AG10803 (cell line): ENCODE measurements around the gene ANKRD33B.

Experiments
- DNase-seq: peaks from one replicate; pipeline ENCODE4 v3.0.0; 2010; ENCODE audit warnings: low read depth
- H3K4me3 ChIP-seq: 2 replicates; pipeline ENCODE4 v1.5.1; 2011; ENCODE audit warnings: mild to moderate bottlenecking, low read length, control low read depth
- TF ChIP-seq, protein P1 (sequence below): conservative IDR thresholded peaks from 2 replicates; pipeline ENCODE4 v1.5.1; 2011; ENCODE audit warnings: mild to moderate bottlenecking, low read length, control low read depth, inconsistent platforms

Gene ANKRD33B

DNA sequence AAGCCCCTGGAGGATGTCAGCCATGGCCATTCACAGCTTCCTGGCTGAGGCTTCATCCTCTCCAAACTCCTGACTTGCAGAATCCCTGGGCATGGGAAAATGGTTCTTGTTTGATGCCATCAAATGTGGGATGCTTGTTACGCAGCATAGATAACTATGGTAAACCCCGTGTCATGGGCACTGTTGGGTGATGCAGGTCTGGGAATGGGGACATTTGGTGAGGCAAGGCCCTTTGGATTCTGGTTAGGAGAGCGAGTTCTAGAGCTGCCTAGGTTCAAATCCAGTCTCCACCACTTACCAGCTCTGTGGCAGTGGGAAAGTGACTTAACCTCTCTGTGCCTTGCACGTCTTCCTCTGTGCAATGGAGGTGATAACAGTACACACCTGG lies 41.7 kb upstream of the ANKRD33B start:
- DNase-seq, result no peak
- TF ChIP-seq, protein P1, sequence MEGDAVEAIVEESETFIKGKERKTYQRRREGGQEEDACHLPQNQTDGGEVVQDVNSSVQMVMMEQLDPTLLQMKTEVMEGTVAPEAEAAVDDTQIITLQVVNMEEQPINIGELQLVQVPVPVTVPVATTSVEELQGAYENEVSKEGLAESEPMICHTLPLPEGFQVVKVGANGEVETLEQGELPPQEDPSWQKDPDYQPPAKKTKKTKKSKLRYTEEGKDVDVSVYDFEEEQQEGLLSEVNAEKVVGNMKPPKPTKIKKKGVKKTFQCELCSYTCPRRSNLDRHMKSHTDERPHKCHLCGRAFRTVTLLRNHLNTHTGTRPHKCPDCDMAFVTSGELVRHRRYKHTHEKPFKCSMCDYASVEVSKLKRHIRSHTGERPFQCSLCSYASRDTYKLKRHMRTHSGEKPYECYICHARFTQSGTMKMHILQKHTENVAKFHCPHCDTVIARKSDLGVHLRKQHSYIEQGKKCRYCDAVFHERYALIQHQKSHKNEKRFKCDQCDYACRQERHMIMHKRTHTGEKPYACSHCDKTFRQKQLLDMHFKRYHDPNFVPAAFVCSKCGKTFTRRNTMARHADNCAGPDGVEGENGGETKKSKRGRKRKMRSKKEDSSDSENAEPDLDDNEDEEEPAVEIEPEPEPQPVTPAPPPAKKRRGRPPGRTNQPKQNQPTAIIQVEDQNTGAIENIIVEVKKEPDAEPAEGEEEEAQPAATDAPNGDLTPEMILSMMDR, result no peak
- H3K4me3 ChIP-seq, result no peak overlapping the region

DNA sequence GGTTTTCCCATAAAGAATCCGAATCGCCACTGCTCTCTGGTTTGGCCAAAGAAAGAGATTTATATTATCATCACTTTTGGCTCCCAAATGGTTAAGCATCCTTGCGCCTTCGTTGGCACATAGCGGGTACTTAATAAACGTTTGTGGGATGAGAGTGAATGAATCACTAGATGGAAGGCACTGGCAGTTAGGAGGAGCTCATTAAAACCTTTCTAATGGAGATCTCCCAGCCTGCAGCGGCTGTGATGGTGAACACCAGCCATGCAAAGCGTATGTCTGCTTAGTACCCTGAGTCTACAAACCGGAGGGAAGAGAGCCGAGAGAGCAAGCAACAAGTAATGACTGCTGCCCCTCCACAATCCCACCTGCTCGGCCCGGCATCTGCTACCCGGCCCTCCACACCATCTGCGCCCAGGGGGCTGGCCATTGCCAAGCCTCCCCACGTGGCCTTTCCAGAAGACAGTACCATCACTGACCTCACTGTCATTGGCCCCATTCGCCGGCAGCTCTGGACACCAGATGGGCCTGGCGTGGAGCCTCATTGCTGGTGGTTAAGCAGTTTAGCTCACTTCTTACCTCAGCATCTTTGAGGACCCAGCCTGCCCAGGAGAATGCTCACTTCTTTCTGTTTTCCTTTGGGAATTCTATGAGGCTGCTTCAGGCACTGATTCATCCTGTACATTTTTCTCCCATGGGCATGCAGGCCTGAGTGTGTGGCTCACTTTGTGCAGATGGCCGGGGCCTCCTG lies 39.3 kb upstream of the ANKRD33B start:
- peak; percentile 100 for DNase-seq
- TF ChIP-seq, protein P1, result no peak
- peak overlapping the region; percentile 16 for H3K4me3 ChIP-seq

DNA sequence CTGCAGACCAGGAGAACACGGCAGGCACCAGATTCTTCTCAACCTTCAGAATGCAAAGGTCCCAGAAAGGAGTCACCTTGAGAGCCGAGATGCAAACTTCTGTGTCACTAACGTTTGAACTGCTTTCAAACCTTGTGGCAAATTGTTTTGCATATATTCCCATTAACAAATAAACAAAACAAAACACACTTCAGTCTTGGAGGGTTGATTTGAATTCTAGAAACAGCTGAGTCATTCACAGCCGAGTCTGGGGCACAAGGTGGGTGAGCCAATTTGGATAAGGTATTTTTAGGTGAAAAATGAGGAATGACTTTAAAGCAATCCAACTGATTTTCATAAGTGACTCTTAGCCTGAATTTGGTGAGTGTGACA lies 38.8 kb upstream of the ANKRD33B start:
- DNase-seq, result no peak
- TF ChIP-seq, protein P1, result no peak; the same call in 1 of the 2 replicates
- H3K4me3 ChIP-seq, result no peak overlapping the region

DNA sequence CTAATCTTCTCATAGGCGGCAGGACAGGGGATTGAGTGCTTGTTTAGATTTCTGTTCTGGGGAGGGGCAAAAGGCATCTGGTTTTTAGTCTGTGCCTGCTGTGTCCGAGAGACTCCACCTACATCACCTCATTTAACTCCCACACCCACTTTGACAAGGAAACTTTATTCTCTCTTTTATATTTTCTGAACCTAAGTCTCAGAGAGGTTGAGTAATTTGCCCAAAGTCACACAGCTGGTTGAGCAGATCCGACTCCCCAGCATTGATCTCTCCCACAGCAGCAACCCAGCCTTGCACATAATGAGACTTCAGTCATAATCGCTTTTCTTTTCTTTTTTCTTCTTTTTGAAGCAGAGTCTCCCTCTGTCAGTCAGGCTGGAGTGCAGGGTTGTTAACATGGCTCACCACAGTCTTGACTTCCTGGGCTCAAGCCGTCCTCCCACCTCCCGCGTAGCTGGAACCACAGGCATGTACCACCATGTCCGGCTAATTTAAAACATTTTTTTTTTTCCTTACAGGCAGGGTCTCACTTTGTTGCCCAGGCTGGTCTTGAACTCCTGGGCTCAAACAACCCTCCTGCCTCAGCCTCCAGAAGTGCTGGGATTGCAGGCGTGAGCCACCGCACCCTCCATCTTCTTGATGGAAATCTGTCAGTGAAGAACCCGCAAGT lies 36.5 kb upstream of the ANKRD33B start:
- DNase-seq, result peak; percentile 89
- TF ChIP-seq, protein P1, result no peak
- peak overlapping the region; percentile 34 for H3K4me3 ChIP-seq

DNA sequence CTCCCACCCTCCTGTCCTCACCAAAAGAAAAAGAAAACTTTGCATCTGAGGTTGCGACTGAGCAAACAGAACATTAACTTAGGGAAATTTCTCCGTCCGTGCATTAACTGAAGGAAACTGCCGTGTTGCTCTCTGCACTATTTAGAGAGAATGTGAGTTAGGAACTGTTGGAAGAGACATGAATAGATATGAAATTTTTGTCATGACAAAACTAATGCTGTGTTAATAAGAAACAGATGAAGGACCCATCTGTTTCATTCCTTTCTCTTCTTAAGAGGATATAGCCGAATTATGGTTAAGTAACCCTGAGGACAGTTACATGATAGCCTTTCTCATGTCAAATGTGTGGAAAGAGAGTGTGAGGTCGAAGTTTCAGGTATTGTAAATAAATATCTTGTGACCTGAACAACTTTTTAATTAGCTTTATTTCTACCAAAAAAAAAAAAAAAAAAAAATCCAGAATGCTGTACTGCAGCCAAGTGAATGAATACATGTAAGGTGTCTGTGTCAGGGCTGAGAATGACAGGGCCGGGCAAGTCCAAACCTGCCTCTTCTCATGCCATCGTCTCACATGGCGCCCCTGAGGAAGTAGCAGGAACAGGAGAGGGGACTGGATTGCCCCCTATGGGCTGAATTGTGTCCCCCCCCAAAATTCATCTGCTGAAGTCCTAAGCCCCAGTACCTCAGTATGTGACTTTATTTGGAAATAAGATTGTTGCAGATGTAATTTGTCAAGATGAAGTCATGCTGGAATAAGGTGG lies 35.6 kb upstream of the ANKRD33B start:
- peak; percentile 94 for DNase-seq
- peak overlapping the region; percentile 34 for H3K4me3 ChIP-seq
- TF ChIP-seq, protein P1, result peak; percentile 22; the same call in 1 of the 2 replicates

DNA sequence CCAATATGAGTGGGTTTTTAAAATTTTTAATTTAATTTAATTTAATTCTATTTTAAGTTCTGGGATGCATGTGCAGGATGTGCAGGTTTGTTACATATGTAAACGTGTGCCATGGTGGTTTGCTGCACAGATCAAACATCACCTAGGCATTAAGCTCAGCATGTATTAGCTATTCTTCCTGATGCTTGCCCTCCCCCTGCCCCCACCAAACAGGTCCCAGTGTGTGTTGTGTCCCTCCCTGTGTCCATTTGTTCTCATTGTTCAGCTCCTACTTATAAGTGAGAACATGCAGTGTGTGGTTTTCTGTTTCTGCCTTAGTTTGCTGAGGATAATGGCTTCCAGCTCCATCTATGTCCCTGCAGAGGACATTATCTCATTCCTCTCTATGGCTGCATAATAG lies 35.0 kb upstream of the ANKRD33B start:
- TF ChIP-seq, protein P1, result no peak
- DNase-seq, result no peak
- H3K4me3 ChIP-seq, result no peak overlapping the region
